ENCODE results near the gene FYB2.

DNA sequence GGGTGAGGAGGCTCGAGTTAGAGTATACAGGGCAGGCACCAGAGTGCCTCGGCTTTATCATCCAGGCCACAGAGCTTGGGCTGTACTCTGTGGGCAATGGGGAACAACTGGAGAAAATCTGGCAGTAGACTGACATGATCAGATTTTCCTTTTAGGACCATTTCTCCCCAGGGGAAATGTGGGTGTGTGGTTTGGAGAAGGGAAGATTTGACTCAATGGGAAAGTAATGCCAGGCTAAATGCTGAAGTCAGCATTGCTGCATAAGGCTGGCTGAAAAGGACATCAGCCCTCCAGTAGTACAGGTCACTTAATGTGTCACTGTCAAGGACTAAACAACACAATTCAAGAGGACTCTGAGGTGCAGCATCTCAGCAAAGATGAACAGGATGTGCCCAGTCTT lies 5.0 kb downstream of the FYB2 start:
- TF ChIP-seq ESRRG (CRISPR knock-in tag; IDR thresholded peaks at IDR 0.05) (no peak), ZC3H10 (CRISPR knock-in tag; IDR thresholded peaks at IDR 0.05) (no peak), ARNTL (CRISPR knock-in tag; IDR thresholded peaks at IDR 0.05; ENCODE audit: borderline replicate concordance, low read depth) (no peak), ZFP3 (CRISPR knock-in tag; IDR thresholded peaks at IDR 0.05) (no peak), ISL1 (CRISPR knock-in tag; IDR thresholded peaks at IDR 0.05) (no peak), TCF4 (CRISPR knock-in tag; IDR thresholded peaks at IDR 0.05; ENCODE audit: borderline replicate concordance) (no peak), RARB (CRISPR knock-in tag; IDR thresholded peaks at IDR 0.05) (no peak), ZNF565 (CRISPR knock-in tag; conservative IDR thresholded peaks at IDR 0.05; ENCODE audit: low read depth) (no peak), SNAI2 (CRISPR knock-in tag; IDR thresholded peaks at IDR 0.05) (no peak), ZFP30 (CRISPR knock-in tag; IDR thresholded peaks at IDR 0.05) (no peak)
- TF ChIP-seq, protein P1, sequence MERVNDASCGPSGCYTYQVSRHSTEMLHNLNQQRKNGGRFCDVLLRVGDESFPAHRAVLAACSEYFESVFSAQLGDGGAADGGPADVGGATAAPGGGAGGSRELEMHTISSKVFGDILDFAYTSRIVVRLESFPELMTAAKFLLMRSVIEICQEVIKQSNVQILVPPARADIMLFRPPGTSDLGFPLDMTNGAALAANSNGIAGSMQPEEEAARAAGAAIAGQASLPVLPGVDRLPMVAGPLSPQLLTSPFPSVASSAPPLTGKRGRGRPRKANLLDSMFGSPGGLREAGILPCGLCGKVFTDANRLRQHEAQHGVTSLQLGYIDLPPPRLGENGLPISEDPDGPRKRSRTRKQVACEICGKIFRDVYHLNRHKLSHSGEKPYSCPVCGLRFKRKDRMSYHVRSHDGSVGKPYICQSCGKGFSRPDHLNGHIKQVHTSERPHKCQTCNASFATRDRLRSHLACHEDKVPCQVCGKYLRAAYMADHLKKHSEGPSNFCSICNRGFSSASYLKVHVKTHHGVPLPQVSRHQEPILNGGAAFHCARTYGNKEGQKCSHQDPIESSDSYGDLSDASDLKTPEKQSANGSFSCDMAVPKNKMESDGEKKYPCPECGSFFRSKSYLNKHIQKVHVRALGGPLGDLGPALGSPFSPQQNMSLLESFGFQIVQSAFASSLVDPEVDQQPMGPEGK (CRISPR knock-in tag; IDR thresholded peaks at IDR 0.05; ENCODE audit: borderline replicate concordance), result no peak
- TF ChIP-seq, protein P2, sequence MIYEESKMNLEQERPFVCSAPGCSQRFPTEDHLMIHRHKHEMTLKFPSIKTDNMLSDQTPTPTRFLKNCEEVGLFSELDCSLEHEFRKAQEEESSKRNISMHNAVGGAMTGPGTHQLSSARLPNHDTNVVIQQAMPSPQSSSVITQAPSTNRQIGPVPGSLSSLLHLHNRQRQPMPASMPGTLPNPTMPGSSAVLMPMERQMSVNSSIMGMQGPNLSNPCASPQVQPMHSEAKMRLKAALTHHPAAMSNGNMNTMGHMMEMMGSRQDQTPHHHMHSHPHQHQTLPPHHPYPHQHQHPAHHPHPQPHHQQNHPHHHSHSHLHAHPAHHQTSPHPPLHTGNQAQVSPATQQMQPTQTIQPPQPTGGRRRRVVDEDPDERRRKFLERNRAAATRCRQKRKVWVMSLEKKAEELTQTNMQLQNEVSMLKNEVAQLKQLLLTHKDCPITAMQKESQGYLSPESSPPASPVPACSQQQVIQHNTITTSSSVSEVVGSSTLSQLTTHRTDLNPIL (CRISPR knock-in tag; IDR thresholded peaks at IDR 0.05; ENCODE audit: low read depth), result no peak
